HG03045 (cell line): ENCODE results near the gene RAB15.

Experiments used
- ATAC-seq: cut with Tn5 transposase; IDR thresholded peaks from one replicate; pipeline ENCODE4 v1.9.1; 2021; ENCODE audit warnings: mild to moderate bottlenecking, moderate library complexity; ENCODE audit not compliant: unreplicated experiment

The RAB15 gene

GRCh38 chr14:64971943-64972791 lies at the start of gene RAB15:
Gene RAB15 (minus strand): TSS chr14:64972336. CDS start chr14:64972076, 260 bp downstream.
- no peak for ATAC-seq

GRCh38 chr14:65019944-65020566 lies 47.9 kb upstream of the RAB15 start:
- ATAC-seq = no peak

GRCh38 chr14:65016471-65016870 lies 44.3 kb upstream of the RAB15 start:
- ATAC-seq = no peak

GRCh38 chr14:65015391-65015790 lies 43.3 kb upstream of the RAB15 start:
- no peak for ATAC-seq

- no peak for ATAC-seq
These were observed 40.2 kb upstream of the RAB15 start for GRCh38 chr14:65012353-65012752.

GRCh38 chr14:65011538-65011937 lies 39.4 kb upstream of the RAB15 start:
- no peak for ATAC-seq

GRCh38 chr14:65010211-65010931 lies 38.2 kb upstream of the RAB15 start:
- no peak for ATAC-seq

GRCh38 chr14:65007202-65007601 lies 35.1 kb upstream of the RAB15 start:
- ATAC-seq = no peak

- ATAC-seq = no peak
These were observed 34.2 kb upstream of the RAB15 start for GRCh38 chr14:65006261-65006721.

- ATAC-seq = peak; percentile 71
These were observed 31.3 kb upstream of the RAB15 start for GRCh38 chr14:65003394-65003793.

- no peak for ATAC-seq
These were observed 30.6 kb upstream of the RAB15 start for GRCh38 chr14:65002586-65003210.

- no peak for ATAC-seq
These were observed 29.6 kb upstream of the RAB15 start for GRCh38 chr14:65001723-65002122.

- no peak for ATAC-seq
These were observed 28.9 kb upstream of the RAB15 start for GRCh38 chr14:65000898-65001591.

GRCh38 chr14:64998455-64998931 lies 26.4 kb upstream of the RAB15 start:
- ATAC-seq = no peak

GRCh38 chr14:64997108-64997794 lies 25.1 kb upstream of the RAB15 start:
- ATAC-seq = no peak

- no peak for ATAC-seq
These were observed 23.2 kb upstream of the RAB15 start for GRCh38 chr14:64995291-64995690.

- no peak for ATAC-seq
These were observed 22.4 kb upstream of the RAB15 start for GRCh38 chr14:64994540-64994939.

GRCh38 chr14:64993266-64993930 lies 21.3 kb upstream of the RAB15 start:
- no peak for ATAC-seq

GRCh38 chr14:64992328-64992885 lies 20.3 kb upstream of the RAB15 start:
- no peak for ATAC-seq
